Right lobe of liver (tissue), 6 donors: Measurements from ENCODE around the gene TCF7. TPM values are rescaled to one million over a fixed set of nuclear protein-coding genes. Genes with fewer than 3 reads are reported as not detected.

Experiments
- ATAC-seq, 4 donors: fragments of 200-7000 bp; cut with Tn5 transposase; one replicate each; pipeline ENCODE4 v1.9.1; 2020; ENCODE audit warnings: mild to moderate bottlenecking in 4 of 4, moderate library complexity in 4 of 4
- DNase-seq, 3 donors: peaks; one replicate each; pipeline ENCODE4 v3.0.0-alpha.2; 2020
- H3K27ac ChIP-seq, 3 donors: fragments of 200-600 bp; one replicate each; pipeline ENCODE4 v1.8.0; 2022
- H3K27me3 ChIP-seq, 2 donors: fragments of 200-600 bp; one replicate each; pipeline ENCODE4 v1.8.0; 2022
- H3K36me3 ChIP-seq, 4 donors: fragments of 200-600 bp; sonication (generic) in 1 of 4; one replicate each; pipeline versions ENCODE4 v1.5.1 to v1.8.0; 2017 to 2022; ENCODE audit warnings: control low read depth in 1 of 4
- H3K4me1 ChIP-seq, 4 donors: fragments of 200-600 bp; sonication (generic) in 1 of 4; one replicate each; pipeline versions ENCODE4 v1.5.1 to v1.8.0; 2017 to 2022; ENCODE audit warnings: control low read depth in 1 of 4
- H3K4me3 ChIP-seq, 3 donors: fragments of 200-600 bp; one replicate each; pipeline ENCODE4 v1.8.0; 2022
- H3K9me3 ChIP-seq, 4 donors: fragments of 200-600 bp; sonication (generic) in 1 of 4; one replicate each; pipeline versions ENCODE4 v1.5.1 to v1.8.0; 2017 to 2022; ENCODE audit warnings: control low read depth in 1 of 4
- POLR2A ChIP-seq: fragments of 450-650 bp; IDR thresholded peaks from one replicate; pipeline ENCODE4 v1.6.1; 2017; ENCODE audit warnings: antibody characterized with exemption, mild to moderate bottlenecking
- WGBS: methylation state at CpG from one replicate; pipeline ENCODE4 v1.1.6; 2018; ENCODE audit warnings: low coverage, low lambda C conversion rate; ENCODE audit not compliant: insufficient coverage; ENCODE audit errors: missing lambda C conversion rate; 5-methylcytosine and 5-hydroxymethylcytosine counted together
- intact Hi-C, 2 donors: fragments of 100-400 bp; cut with DNase I; formaldehyde crosslinking; loops; one replicate each; pipeline versions ENCODE4 v1.11.2 to v1.14.1; 2022
- total RNA-seq, 6 experiments: library from RNA; depleted of rRNA in 2 of 6; stranded (reverse); fragments of >200 nt in 2 of 6; fragmentation: NEBNext Ultra II Directional in 3 of 6; extraction: Animal tissue kit (Norgen Biotek cat#: 25700) in 3 of 6; gene quantifications; one replicate each; pipeline versions ENCODE4 v1.1.0 to v1.2.4, GENCODE V29; 2016 to 2023
- TF ChIP-seq, protein P1 (sequence below), 4 donors: fragments of 200-600 bp in 3 of 4; fragments of 450-650 bp in 1 of 4; IDR thresholded peaks; one replicate each; pipeline versions ENCODE4 v1.5.1 to v1.8.0; 2016 to 2022; ENCODE audit warnings: antibody characterized with exemption in 4 of 4, mild to moderate bottlenecking in 2 of 4
- donor health status: DM: no; HTN: yes; CAD: no.
- donor health status: DM: no; HTN: no; CAD: no.
- donor health status: DM: no; HTN: no; CAD: no.
- donor health status: DM: no; HTN: yes; CAD: no.
- donor health status: DM: no; HTN: yes; CAD: no.

TCF7 gene
- total RNA-seq, 6 experiments from 2014 or later, result 2.0 to 3.8 (median 2.7) TPM

DNA sequence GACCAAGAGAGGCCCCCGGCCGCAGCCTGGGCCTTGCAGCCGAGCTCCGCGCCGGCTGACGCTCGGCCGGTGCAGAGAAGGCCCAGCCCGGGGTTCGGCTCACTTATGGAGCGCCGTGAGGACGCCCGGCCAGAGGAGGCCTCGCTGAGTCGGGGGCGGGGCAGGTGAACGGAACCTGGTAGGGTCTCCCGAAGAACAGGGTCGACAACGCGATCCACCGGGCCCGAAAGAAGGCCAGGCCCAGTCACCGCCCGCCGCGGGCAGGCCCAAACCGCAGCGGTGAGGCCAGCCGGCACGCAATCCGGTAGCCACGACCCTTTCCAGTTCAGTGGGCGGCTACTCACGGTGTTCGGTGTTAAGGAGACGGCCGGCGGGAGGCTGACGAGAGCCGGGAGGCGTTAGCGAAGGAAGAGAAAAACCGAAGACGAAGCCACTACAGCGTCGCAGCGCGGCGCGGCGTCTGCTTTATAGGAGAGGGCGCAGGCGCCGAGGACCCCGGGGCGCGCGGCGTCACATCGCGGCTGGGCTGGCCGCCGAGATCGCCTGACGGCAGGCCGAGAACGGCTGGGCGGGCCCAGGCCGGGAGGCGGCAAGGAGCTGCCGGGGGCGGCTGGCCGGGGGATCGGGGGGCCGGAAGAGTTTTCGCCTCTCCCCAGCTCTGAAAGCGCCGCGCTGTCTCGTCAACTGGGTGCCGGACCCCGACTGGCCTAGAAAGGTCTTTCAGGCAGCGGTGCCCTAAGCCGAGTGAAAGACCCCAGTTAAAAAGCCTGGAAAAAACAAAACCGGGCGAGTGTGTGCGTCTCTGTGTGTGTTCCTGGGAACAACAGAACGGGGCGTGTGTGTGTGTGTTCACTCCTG is 62.3 kb downstream of the TCF7 start, which contains the start of gene SKP1:
Gene SKP1, minus strand, starts transcription at position 440 of the 858 bp plus-strand sequence. CDS start 2,928 bp downstream, outside the sequence.
- peak; percentile 85 to 89 (median 86) for DNase-seq
- Histone ChIP-seq H3K27me3 (no peaks in the 10 kb centered on the region), H3K4me3 (peak within 1 kb of the TSS; percentile 68 to 86 (median 86)), H3K27ac (peak within 1 kb of the TSS; percentile 98 to 100 (median 100)), H3K4me1 (peaks cover 0 to 21% (median 5%) of the 10 kb centered on the region in 4 donors), H3K9me3 (no peaks in the 10 kb centered on the region), H3K36me3 (peaks cover 0 to 19% (median 7%) of the 10 kb centered on the region in 4 donors)
- peak; percentile 88 to 94 (median 92) for ATAC-seq
- 0% methylated on average over 23 of the region's 92 CpGs for WGBS
- TF ChIP-seq POLR2A, result peak; percentile 99
- TF ChIP-seq, protein P1, sequence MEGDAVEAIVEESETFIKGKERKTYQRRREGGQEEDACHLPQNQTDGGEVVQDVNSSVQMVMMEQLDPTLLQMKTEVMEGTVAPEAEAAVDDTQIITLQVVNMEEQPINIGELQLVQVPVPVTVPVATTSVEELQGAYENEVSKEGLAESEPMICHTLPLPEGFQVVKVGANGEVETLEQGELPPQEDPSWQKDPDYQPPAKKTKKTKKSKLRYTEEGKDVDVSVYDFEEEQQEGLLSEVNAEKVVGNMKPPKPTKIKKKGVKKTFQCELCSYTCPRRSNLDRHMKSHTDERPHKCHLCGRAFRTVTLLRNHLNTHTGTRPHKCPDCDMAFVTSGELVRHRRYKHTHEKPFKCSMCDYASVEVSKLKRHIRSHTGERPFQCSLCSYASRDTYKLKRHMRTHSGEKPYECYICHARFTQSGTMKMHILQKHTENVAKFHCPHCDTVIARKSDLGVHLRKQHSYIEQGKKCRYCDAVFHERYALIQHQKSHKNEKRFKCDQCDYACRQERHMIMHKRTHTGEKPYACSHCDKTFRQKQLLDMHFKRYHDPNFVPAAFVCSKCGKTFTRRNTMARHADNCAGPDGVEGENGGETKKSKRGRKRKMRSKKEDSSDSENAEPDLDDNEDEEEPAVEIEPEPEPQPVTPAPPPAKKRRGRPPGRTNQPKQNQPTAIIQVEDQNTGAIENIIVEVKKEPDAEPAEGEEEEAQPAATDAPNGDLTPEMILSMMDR (IDR thresholded peaks at IDR 0.05), result no peak
- intact Hi-C loops, result no loop called here

DNA sequence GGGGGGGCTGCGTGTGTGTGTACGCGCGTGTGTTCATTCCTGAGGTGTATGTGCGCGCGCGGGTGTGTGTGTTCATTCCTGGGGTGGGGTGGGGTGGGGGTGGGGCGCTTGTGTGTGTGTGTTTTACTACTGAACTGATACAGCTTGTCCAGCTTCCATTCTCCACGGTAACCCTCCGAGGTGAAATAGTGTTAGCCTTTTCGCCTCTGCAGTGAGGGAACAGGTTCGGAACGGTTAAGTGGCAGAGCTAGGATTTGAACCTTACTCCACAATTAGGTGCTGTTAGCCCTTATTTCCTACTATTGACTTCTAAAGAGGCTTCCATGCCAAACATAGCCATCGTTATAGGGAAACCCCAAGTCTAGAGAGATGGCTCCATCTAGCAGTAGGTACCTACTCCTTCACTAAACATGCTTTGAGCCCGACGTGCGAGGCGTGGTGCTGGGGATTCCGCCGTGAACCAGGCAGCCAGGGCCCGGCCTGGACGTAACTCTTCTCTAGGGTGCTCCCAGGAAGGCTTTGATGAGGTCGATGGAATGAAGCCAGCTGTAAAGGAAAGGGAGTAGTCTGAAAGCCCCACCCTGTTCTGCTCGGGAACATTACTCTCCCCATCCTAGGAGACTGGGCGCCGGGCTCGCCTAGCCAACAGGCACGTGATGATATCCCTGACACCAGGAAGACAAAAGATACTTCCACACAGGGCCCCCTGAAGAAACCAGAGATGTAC is 63.1 kb downstream of the TCF7 start:
- H3K27me3 ChIP-seq, result no peaks in the 10 kb centered on the region
- no peaks in the 10 kb centered on the region for H3K9me3 ChIP-seq
- H3K27ac ChIP-seq, result peak overlapping the region; percentile 98 to 100 (median 100)
- DNase-seq, result no peak
- peaks cover 0 to 11% (median 1%) of the 10 kb centered on the region in 4 donors for H3K36me3 ChIP-seq
- intact Hi-C loops, result no loop called here
- H3K4me1 ChIP-seq, result peaks cover 0 to 21% (median 5%) of the 10 kb centered on the region in 4 donors
- 23% methylated on average over 7 of the region's 29 CpGs for WGBS
- peak overlapping the region; percentile 68 to 86 (median 86) for H3K4me3 ChIP-seq
- peak; percentile 1 to 59 (median 48) for ATAC-seq
- TF ChIP-seq POLR2A, result no peak
- TF ChIP-seq, protein P1 (IDR thresholded peaks at IDR 0.05), result no peak

DNA sequence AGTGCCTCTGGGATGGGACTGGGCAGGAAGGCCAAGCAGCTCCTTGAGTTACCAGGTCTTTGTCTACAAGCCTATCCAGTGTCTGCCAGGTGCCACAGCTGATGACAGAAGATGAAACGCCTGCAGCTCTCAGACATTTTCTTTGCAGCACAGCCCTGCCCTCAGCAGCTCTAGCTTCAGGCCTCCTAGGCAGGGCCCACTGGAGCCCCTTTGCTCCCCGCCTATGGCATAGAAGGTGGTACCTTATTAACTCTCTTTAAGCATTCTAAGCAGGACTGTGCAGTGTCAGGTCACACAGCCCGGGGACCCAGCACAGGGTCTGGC is 63.6 kb downstream of the TCF7 start:
- H3K27ac ChIP-seq, result no peak overlapping the region
- peaks cover 0 to 6% (median 0%) of the 10 kb centered on the region in 4 donors for H3K36me3 ChIP-seq
- peaks cover 0 to 21% (median 5%) of the 10 kb centered on the region in 4 donors for H3K4me1 ChIP-seq
- WGBS, result 83% methylated on average over 1 of the region's 3 CpGs
- no peak for TF ChIP-seq POLR2A
- TF ChIP-seq, protein P1 (IDR thresholded peaks at IDR 0.05), result no peak
- no peaks in the 10 kb centered on the region for H3K27me3 ChIP-seq
- no peak for ATAC-seq
- H3K9me3 ChIP-seq, result no peaks in the 10 kb centered on the region
- no peak overlapping the region for H3K4me3 ChIP-seq
- intact Hi-C loops, result no loop called here
- no peak for DNase-seq

DNA sequence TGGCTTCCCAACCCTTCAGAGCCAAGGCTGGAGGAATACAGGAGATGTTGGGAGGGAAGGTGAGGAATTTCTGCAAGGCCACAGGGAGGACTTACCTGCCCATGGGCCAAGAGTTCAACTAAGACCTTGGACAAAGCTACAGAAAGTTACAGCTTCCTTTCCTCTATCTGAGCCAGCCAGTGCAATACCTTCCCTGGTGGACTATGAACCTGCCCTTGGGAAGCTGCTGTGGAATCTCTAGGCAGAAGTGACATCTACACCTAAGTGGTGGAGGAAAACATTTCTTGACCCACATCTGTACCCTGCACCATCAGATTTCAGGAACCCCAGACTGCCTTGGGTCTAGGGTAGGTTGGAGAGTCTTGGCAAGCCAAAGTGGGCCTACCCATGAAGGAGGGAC is 69.0 kb downstream of the TCF7 start:
- Histone ChIP-seq H3K4me3 (no peak overlapping the region), H3K4me1 (peaks cover 0 to 5% (median 0%) of the 10 kb centered on the region in 4 donors), H3K27me3 (no peaks in the 10 kb centered on the region), H3K9me3 (no peaks in the 10 kb centered on the region), H3K36me3 (no peaks in the 10 kb centered on the region), H3K27ac (no peak overlapping the region)
- intact Hi-C loops, result loop anchor here (5.0 kb wide), 2 partner anchors 104 to 109 kb away; no protein-coding TSS in a partner anchor
- ATAC-seq, result no peak
- TF ChIP-seq POLR2A, result no peak
- TF ChIP-seq, protein P1 (IDR thresholded peaks at IDR 0.05), result no peak
- no peak for DNase-seq
